Gastrocnemius medialis (tissue), 4 donors: ENCODE data around the gene GARNL3. TPM values are rescaled to one million over a fixed set of nuclear protein-coding genes. Genes with fewer than 3 reads are reported as not detected.

ENCODE experiments used
- ATAC-seq, 2 donors: fragments of 150-250 bp; one replicate each; pipeline ENCODE4 v1.9.1; 2016
- DNase-seq, 2 donors: peaks; one replicate each; pipeline ENCODE4 v3.0.0-alpha.2; 2019
- H3K27ac ChIP-seq, 4 donors: fragments of 200-600 bp; sonication (generic); 1 replicate in 1 of 4; 2 replicates in 3 of 4; pipeline ENCODE4 v1.5.1; 2016 to 2018; ENCODE audit warnings: mild to moderate bottlenecking in 2 of 4, moderate library complexity in 1 of 4
- H3K27me3 ChIP-seq, 3 donors: fragments of 200-600 bp; sonication (generic) in 2 of 3; 1 replicate in 1 of 3; 2 replicates in 2 of 3; pipeline versions ENCODE4 v1.5.1 to v1.6.0; 2016 to 2019; ENCODE audit warnings: mild to moderate bottlenecking in 1 of 3, moderate library complexity in 1 of 3
- H3K36me3 ChIP-seq, 2 donors: fragments of 200-600 bp; sonication (generic) in 1 of 2; one replicate each; pipeline ENCODE4 v1.5.1; 2017 to 2018
- H3K4me1 ChIP-seq, 2 donors: fragments of 200-600 bp; sonication (generic) in 1 of 2; one replicate each; pipeline ENCODE4 v1.5.1; 2016 to 2017; ENCODE audit warnings: mild to moderate bottlenecking in 2 of 2
- H3K4me3 ChIP-seq, 4 donors: fragments of 200-600 bp; sonication (generic) in 3 of 4; 1 replicate in 1 of 4; 2 replicates in 3 of 4; pipeline ENCODE4 v1.5.1; 2016 to 2019; ENCODE audit warnings: mild to moderate bottlenecking in 2 of 4
- H3K9me3 ChIP-seq, 3 donors: fragments of 200-600 bp; sonication (generic) in 2 of 3; 1 replicate in 1 of 3; 2 replicates in 2 of 3; pipeline ENCODE4 v1.5.1; 2016 to 2019
- CTCF ChIP-seq, 5 experiments: fragments of 450-650 bp in 3 of 5; fragments of 200-600 bp in 2 of 5; sonication (generic) in 2 of 5; IDR thresholded peaks in 4 of 5; conservative IDR thresholded peaks in 1 of 5; 1 replicate in 4 of 5; 2 replicates in 1 of 5; pipeline ENCODE4 v1.5.1; 2016 to 2019; ENCODE audit warnings: antibody characterized with exemption in 5 of 5, mild to moderate bottlenecking in 3 of 5, moderate library complexity in 3 of 5
- POLR2A ChIP-seq, 2 donors: fragments of 450-650 bp; IDR thresholded peaks; one replicate each; pipeline ENCODE4 v1.6.1; 2017; ENCODE audit warnings: antibody characterized with exemption in 2 of 2, mild to moderate bottlenecking in 2 of 2, moderate library complexity in 2 of 2
- in situ Hi-C, 4 donors: fragments of 200-750 bp; cut with MboI; loops; one replicate each; pipeline versions ENCODE4 v1.15.0 to v1.8.0; 2017; ENCODE audit warnings: low sequenced_read_pairs in 4 of 4
- intact Hi-C: fragments of 100-400 bp; cut with DNase I; formaldehyde crosslinking; loops from one replicate; pipeline ENCODE4 v1.15.1; 2023; ENCODE audit warnings: low total_unique reads
- total RNA-seq, 4 donors: library from RNA; depleted of rRNA; stranded (reverse); fragments of >200 nt; gene quantifications; one replicate each; pipeline versions ENCODE4 v1.1.0 to v1.2.3, GENCODE V29; 2016

GARNL3 gene
- total RNA-seq, 4 donors from 2014 or later = 2.5 to 5.7 (median 3.0) TPM

- H3K9me3 ChIP-seq = no peaks in the 10 kb centered on the region
- H3K4me3 ChIP-seq = peak within 1 kb of the TSS; percentile 84 to 98 (median 92)
- peaks cover 0 to 7% of the 10 kb centered on the region in 2 donors for H3K36me3 ChIP-seq
- in situ Hi-C loops (loop anchor here in 1 of 4 donors (25.0 kb wide), 1 partner anchor 487 kb away; no protein-coding TSS in a partner anchor), intact Hi-C loops (loop anchor here (1.0 kb wide), 3 partner anchors 27 to 200 kb away; partner anchors contain the start of genes LRSAM1 and RPL12)
- ATAC-seq = peak; percentile 92 to 94
- DNase-seq = peak; percentile 85 to 93
- H3K4me1 ChIP-seq = peaks cover 34 to 36% of the 10 kb centered on the region in 2 donors
- TF ChIP-seq CTCF (IDR thresholded peaks at IDR 0.05 in 4 of 5, conservative IDR thresholded peaks at IDR 0.05 in 1 of 5) (no peak), POLR2A (IDR thresholded peaks at IDR 0.05) (peak; percentile 71 to 79)
- peak within 1 kb of the TSS; percentile 91 to 97 (median 95) for H3K27ac ChIP-seq
- H3K27me3 ChIP-seq = no peaks in the 10 kb centered on the region
These were observed 159.5 kb downstream of the GARNL3 start, which contains the start of gene ZNF79 for GRCh38 chr9:127423934-127424675. Gene ZNF79 (plus strand): TSS chr9:127424382. CDS start chr9:127424788, 406 bp downstream.

- in situ Hi-C loops = loop anchor here in 1 of 4 donors (25.0 kb wide), 1 partner anchor 487 kb away; no protein-coding TSS in a partner anchor
- intact Hi-C loops = loop anchor here (1.0 kb wide), 3 partner anchors 27 to 200 kb away; partner anchors contain the start of genes LRSAM1 and RPL12
- H3K4me1 ChIP-seq = peaks cover 34 to 36% of the 10 kb centered on the region in 2 donors
- TF ChIP-seq POLR2A (IDR thresholded peaks at IDR 0.05) (no peak), CTCF (IDR thresholded peaks at IDR 0.05 in 4 of 5, conservative IDR thresholded peaks at IDR 0.05 in 1 of 5) (no peak)
- H3K36me3 ChIP-seq = peaks cover 0 to 13% of the 10 kb centered on the region in 2 donors
- H3K9me3 ChIP-seq = no peaks in the 10 kb centered on the region
- H3K27me3 ChIP-seq = no peaks in the 10 kb centered on the region
- ATAC-seq (peak; percentile 55 to 56), DNase-seq (peak in 1 of 2 donors; percentile 14)
- peak overlapping the region; percentile 84 to 98 (median 92) for H3K4me3 ChIP-seq
- H3K27ac ChIP-seq = peak overlapping the region; percentile 91 to 97 (median 95)
These were observed 160.1 kb downstream of the GARNL3 start for GRCh38 chr9:127424676-127424999.

- DNase-seq (no peak), ATAC-seq (no peak)
- Histone ChIP-seq H3K4me3 (no peak overlapping the region), H3K27me3 (no peaks in the 10 kb centered on the region), H3K9me3 (no peaks in the 10 kb centered on the region), H3K27ac (peak overlapping the region in 3 of 4 donors; percentile 91 to 96 (median 94)), H3K36me3 (peaks cover 0 to 26% of the 10 kb centered on the region in 2 donors), H3K4me1 (peaks cover 33 to 34% of the 10 kb centered on the region in 2 donors)
- intact Hi-C loops = no loop called here
- in situ Hi-C loops = no loop called here
- no peak for TF ChIP-seq CTCF (IDR thresholded peaks at IDR 0.05 in 4 of 5, conservative IDR thresholded peaks at IDR 0.05 in 1 of 5)
- TF ChIP-seq POLR2A (IDR thresholded peaks at IDR 0.05) = no peak
These were observed 162.2 kb downstream of the GARNL3 start for GRCh38 chr9:127426756-127427155.

GRCh38 chr9:127428348-127428747 is 163.8 kb downstream of the GARNL3 start:
- Histone ChIP-seq H3K9me3 (no peaks in the 10 kb centered on the region), H3K27ac (peak overlapping the region in 1 of 4 donors; percentile 96), H3K36me3 (peaks cover 0 to 33% of the 10 kb centered on the region in 2 donors), H3K4me3 (no peak overlapping the region), H3K4me1 (peaks cover 21 to 23% of the 10 kb centered on the region in 2 donors), H3K27me3 (no peaks in the 10 kb centered on the region)
- ATAC-seq (no peak), DNase-seq (no peak)
- in situ Hi-C loops (no loop called here), intact Hi-C loops (no loop called here)
- no peak for TF ChIP-seq POLR2A (IDR thresholded peaks at IDR 0.05)

GRCh38 chr9:127430415-127430814 is 165.8 kb downstream of the GARNL3 start:
- intact Hi-C loops (no loop called here), in situ Hi-C loops (no loop called here)
- no peak overlapping the region for H3K27ac ChIP-seq
- no peaks in the 10 kb centered on the region for H3K27me3 ChIP-seq
- H3K4me1 ChIP-seq = peaks cover 16 to 17% of the 10 kb centered on the region in 2 donors
- TF ChIP-seq POLR2A (IDR thresholded peaks at IDR 0.05) (no peak), CTCF (IDR thresholded peaks at IDR 0.05 in 4 of 5, conservative IDR thresholded peaks at IDR 0.05 in 1 of 5) (no peak)
- H3K9me3 ChIP-seq = no peaks in the 10 kb centered on the region
- H3K36me3 ChIP-seq = peaks cover 0 to 54% of the 10 kb centered on the region in 2 donors
- ATAC-seq = no peak
- no peak for DNase-seq
- no peak overlapping the region for H3K4me3 ChIP-seq
